Measurements from ENCODE around the gene CCL1.

CCL1 gene

DNA sequence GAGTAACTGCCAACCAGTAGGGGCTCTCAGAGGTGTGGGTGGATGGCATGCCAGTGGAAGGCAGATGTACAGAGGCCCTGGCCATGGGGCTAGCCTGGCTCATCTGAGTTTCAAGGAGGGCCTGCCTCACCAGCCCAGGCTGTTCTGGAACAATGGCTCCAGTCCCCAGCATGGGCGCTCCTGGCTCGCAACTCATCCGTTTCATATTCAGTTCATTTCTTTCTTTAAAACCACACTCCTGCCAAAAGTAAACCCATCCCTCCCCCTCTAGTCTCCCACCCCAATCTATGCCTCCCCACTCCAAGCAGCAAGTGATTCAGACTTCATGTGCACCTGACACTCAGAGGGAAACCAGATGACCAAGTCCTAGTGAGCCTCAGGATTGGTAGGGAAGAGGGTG lies 4.4 kb downstream of the CCL1 start:
- TF ChIP-seq, protein P1, sequence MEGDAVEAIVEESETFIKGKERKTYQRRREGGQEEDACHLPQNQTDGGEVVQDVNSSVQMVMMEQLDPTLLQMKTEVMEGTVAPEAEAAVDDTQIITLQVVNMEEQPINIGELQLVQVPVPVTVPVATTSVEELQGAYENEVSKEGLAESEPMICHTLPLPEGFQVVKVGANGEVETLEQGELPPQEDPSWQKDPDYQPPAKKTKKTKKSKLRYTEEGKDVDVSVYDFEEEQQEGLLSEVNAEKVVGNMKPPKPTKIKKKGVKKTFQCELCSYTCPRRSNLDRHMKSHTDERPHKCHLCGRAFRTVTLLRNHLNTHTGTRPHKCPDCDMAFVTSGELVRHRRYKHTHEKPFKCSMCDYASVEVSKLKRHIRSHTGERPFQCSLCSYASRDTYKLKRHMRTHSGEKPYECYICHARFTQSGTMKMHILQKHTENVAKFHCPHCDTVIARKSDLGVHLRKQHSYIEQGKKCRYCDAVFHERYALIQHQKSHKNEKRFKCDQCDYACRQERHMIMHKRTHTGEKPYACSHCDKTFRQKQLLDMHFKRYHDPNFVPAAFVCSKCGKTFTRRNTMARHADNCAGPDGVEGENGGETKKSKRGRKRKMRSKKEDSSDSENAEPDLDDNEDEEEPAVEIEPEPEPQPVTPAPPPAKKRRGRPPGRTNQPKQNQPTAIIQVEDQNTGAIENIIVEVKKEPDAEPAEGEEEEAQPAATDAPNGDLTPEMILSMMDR (IDR thresholded peaks at IDR 0.05; ENCODE audit: insufficient read depth, low read length, poor library complexity, severe bottlenecking): no peak
- H3K4me3 ChIP-seq (replicated peaks; ENCODE audit: low read depth, low read length): no peak overlapping the region
- DNase-seq (ENCODE audit: extremely low read depth, insufficient read length): no peak

DNA sequence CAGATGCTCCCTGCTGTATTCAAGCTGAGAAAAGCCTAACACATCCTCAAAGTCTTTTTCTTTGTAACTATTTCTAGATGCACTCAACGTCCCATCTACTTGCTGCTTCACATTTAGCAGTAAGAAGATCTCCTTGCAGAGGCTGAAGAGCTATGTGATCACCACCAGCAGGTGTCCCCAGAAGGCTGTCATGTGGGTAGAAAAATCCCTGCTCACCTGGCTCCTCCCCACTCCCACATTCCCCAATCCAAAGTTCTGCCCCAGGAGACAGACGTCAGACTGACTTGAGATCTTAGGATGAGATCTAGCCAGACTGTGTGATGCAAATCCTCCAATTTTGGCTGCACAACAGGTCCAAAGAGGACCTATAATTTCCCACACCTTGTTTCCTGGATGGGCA lies 5.6 kb downstream of the CCL1 start:
- DNase-seq (ENCODE audit: extremely low read depth, insufficient read length): no peak
- H3K4me3 ChIP-seq (replicated peaks; ENCODE audit: low read depth, low read length): no peak overlapping the region
- H3K27me3 ChIP-seq (replicated peaks; ENCODE audit: control insufficient read depth, insufficient read depth, low read length): no peaks in the 10 kb centered on the region; the same call in 1 of the 2 replicates
- TF ChIP-seq, protein P1 (IDR thresholded peaks at IDR 0.05; ENCODE audit: insufficient read depth, low read length, poor library complexity, severe bottlenecking): peak; percentile 8
- H3K36me3 ChIP-seq (ENCODE audit: control insufficient read depth, insufficient read depth, low read length): no peaks in the 10 kb centered on the region

More for the DNA sequence above, 4.4 kb downstream of the CCL1 start:
- Histone ChIP-seq H3K36me3 (ENCODE audit: control insufficient read depth, insufficient read depth, low read length) (no peaks in the 10 kb centered on the region), H3K27me3 (replicated peaks; ENCODE audit: control insufficient read depth, insufficient read depth, low read length) (no peaks in the 10 kb centered on the region; the same call in 1 of the 2 replicates)

DNA sequence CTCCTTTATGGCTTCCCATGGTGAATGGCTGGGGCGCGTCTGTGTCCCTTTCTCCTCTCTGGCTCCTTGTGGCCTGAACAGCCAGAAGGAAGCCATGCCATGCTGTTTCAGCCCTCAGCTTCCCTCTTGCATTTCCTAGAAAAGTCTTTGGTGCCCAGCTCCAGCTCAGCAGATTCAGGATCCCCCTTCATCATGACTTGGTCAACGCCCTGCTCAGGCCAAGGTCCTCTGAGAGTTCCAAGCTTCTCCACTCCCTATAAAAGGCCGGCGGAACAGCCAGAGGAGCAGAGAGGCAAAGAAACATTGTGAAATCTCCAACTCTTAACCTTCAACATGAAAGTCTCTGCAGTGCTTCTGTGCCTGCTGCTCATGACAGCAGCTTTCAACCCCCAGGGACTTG lies 6.8 kb downstream of the CCL1 start, which contains the start of gene CCL13:
CCL13 (plus strand) TSS at position 287 of the 400 bp plus-strand sequence; CDS start at position 334, 47 bp downstream.
- H3K36me3 ChIP-seq (ENCODE audit: control insufficient read depth, insufficient read depth, low read length): no peaks in the 10 kb centered on the region
- DNase-seq (ENCODE audit: extremely low read depth, insufficient read length): no peak
- TF ChIP-seq, protein P1 (IDR thresholded peaks at IDR 0.05; ENCODE audit: insufficient read depth, low read length, poor library complexity, severe bottlenecking): no peak

DNA sequence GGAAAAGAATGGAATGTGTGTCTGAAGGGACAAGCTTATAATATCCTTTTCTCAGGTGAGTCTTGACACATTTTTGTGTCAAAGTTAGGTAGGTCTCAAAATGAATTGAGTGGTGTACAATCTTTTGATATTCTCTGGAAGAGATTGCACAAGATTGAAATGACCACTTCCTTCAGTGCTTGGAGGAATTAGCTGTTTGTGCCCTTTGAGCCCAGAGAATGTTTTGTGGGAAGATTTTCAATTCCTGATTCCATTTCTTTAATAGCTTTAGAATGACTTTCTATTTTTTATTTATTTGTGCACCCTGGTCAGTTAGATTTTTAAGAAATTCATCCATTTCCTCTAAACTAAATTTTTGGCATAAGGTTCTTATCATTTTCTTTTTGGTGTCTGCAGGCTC lies 8.4 kb downstream of the CCL1 start:
- no peaks in the 10 kb centered on the region; the same call in 1 of the 2 replicates for H3K27me3 ChIP-seq (replicated peaks; ENCODE audit: control insufficient read depth, insufficient read depth, low read length)
- no peak overlapping the region for H3K4me3 ChIP-seq (replicated peaks; ENCODE audit: low read depth, low read length)
- TF ChIP-seq, protein P1 (IDR thresholded peaks at IDR 0.05; ENCODE audit: insufficient read depth, low read length, poor library complexity, severe bottlenecking): no peak
- H3K36me3 ChIP-seq (ENCODE audit: control insufficient read depth, insufficient read depth, low read length): no peaks in the 10 kb centered on the region
- DNase-seq (ENCODE audit: extremely low read depth, insufficient read length): no peak

More for the DNA sequence above, 6.8 kb downstream of the CCL1 start, which contains the start of gene CCL13:
- no peak within 1 kb of the TSS for H3K4me3 ChIP-seq (replicated peaks; ENCODE audit: low read depth, low read length)
- no peaks in the 10 kb centered on the region; the same call in 1 of the 2 replicates for H3K27me3 ChIP-seq (replicated peaks; ENCODE audit: control insufficient read depth, insufficient read depth, low read length)

DNA sequence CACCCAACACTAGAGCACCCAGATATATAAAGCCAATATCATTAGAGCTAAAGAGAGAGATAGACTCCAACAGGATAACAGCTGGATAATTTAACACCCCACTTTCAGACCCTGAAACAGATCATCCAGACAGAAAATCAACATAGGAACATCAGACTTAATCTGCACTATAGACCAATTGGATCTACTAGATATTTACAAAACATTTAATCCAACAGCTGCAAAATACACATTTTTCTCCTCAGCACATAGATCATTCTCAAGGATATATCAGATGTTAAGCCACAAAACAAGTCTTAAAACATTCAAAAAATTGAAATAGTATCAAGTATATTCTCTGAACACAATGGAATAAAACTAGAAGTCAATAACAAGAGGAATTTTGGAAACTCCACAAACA lies 10.8 kb downstream of the CCL1 start:
- Histone ChIP-seq H3K36me3 (ENCODE audit: control insufficient read depth, insufficient read depth, low read length) (no peaks in the 10 kb centered on the region), H3K27me3 (replicated peaks; ENCODE audit: control insufficient read depth, insufficient read depth, low read length) (no peaks in the 10 kb centered on the region; the same call in 1 of the 2 replicates), H3K4me3 (replicated peaks; ENCODE audit: low read depth, low read length) (no peak overlapping the region)
- no peak for DNase-seq (ENCODE audit: extremely low read depth, insufficient read length)
- TF ChIP-seq, protein P1 (IDR thresholded peaks at IDR 0.05; ENCODE audit: insufficient read depth, low read length, poor library complexity, severe bottlenecking): no peak

DNA sequence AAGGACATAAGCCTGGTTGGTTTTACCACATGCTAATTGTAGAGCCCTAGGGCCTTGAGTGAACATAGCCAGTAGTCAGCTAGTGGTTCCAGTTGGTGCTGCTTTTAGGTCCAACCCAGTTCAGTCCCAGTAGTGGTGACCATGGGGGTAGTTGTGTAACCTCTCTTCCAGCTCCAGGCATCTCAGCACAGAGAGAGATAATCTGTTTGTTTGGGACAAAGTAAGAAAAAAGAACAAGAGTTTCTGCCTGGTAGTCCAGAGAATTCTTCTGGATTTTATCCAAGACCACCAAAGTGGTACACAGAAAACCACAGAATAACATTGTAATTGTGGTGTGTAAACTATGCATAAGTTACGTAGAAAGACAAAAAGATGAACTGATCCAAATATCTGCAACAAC lies 11.9 kb downstream of the CCL1 start:
- Histone ChIP-seq H3K4me3 (replicated peaks; ENCODE audit: low read depth, low read length) (no peak overlapping the region), H3K36me3 (ENCODE audit: control insufficient read depth, insufficient read depth, low read length) (no peaks in the 10 kb centered on the region), H3K27me3 (replicated peaks; ENCODE audit: control insufficient read depth, insufficient read depth, low read length) (no peaks in the 10 kb centered on the region; the same call in 1 of the 2 replicates)
- no peak for DNase-seq (ENCODE audit: extremely low read depth, insufficient read length)
- TF ChIP-seq, protein P1 (IDR thresholded peaks at IDR 0.05; ENCODE audit: insufficient read depth, low read length, poor library complexity, severe bottlenecking): no peak
